Measurements from ENCODE around the gene MYO1C.
"Not testable (repeated sequence)": the region's sequence is repeated elsewhere in the genome, so short reads cannot be mapped to it uniquely, and the experiment has no call there.

MYO1C gene

DNA sequence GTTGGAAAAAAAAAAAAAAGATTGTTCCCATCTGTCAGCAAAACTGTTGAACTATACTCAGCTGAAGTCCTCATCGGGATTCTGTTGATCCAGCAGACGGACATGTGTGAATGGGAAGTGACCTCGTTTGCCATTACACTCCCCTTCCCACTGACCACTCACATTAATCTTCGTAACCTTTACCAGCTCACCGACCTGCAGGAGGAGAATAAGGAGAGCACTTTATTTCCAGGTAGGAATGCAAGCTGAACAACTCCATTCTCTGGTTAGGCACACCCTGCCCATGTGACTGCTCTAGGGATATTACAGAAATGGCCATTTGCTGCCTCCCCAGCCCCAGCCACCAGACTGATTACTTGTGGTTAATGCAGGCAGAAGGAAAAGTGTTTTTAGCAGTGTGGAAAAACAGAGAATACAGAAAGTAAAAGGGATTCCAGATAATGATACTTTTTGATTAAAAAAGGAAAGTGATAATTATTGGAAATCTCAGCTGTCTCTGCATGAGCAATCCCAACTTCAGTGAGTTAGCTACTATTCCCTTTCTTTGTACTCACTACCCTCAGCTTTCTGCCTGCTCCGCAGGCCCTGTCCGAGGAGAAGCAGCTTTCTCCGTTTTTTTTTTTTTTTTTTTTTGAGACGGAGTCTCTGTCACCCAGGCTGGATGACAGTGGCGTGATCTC lies 68.9 kb downstream of the MYO1C start:
- DNase-seq (no peak), ATAC-seq (no peak)

DNA sequence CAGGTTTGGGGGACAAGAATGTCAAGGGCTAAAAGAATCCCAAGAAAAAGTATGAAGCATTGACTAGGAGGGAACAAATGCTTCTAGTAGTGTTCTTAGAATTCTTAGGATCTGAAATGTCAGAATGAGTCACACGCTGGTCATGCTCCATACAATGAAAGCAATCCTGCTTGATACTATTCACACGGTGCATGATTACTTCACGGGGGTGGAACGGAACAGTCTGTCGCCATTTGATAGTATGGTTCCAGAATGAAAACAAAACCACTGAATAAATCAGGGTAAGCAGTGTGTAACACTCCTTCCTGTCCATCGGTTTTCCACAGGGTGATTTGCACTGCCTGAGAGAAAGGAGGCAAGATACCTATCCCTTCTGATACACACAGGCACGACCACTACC lies 69.6 kb downstream of the MYO1C start:
- ATAC-seq = peak; percentile 84
- DNase-seq = no peak

DNA sequence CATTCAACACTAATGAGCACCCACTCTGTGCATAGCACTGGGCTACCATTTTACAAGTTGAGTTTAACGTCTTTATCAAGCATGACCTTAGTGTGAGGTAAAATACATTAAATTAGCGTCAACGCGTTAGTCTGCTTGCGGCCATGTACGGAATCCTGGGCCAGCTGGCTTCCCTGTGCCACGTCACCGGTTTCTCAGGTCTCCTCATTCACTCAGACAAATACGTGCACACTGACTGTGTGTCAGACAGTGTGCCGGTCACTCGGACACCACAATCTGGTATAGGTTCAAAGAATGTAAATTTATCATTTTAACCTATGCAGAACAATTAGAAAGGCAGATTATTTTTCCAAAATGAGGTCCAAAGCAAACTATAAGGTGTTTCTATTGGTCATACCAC lies 71.0 kb downstream of the MYO1C start:
- ATAC-seq (no peak), DNase-seq (no peak)

DNA sequence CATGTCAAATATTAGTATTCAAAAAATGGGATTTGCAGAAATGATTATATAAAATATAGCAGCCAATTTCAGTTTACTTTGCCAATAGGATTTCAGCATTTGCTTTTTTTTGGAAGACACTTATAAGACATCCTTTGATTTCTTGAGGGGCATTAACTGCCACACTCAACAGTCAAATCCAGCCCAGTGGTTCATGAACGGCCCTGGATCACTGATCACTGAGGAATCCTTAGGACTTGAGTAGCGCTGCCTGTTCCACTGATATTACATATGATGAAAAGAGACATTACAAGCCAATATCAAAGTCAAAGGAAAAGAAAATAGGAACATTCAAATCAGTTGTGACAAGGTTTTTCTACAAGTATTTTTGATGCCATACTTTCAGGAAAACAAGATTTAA lies 71.5 kb downstream of the MYO1C start:
- ATAC-seq (no peak), DNase-seq (no peak)

DNA sequence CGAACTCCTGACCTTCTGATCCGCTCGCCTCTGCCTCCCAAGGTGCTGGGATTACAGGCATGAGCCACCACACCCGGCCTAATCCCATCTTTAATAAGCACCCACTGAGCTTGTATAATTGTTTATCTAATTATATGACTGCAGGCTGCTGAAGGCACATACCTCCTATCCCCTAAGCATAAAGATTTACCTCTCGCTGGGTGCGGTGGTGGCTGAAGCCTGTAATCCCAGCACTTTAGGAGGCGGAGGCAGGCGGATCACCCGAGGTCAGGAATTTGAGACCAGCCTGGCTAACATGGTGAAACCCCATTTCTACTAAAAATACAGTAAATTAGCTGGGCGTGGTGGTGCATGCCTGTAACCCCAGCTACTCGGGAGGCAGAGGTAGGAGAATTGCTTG lies 72.3 kb downstream of the MYO1C start:
- ATAC-seq (no peak), DNase-seq (no peak)

DNA sequence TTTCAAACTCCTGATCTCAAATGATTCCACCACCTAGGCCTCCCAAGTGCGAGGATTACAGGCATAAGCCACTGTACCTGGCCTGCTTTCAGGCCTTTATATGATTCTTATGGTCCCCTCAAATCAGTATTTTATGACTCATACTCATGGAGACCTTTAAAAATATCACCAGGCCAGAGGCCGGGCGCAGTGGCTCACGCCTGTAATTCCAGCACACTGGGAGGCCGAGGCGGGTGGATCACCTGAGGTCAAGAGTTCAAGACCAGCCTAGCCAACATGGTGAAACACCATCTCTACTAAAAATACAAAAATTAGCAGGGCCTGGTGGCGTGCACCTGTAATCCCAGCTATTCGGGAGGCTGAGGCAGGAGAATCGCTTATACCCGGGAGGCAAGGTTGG lies 74.0 kb downstream of the MYO1C start:
- DNase-seq, ATAC-seq: not testable (repeated sequence)

DNA sequence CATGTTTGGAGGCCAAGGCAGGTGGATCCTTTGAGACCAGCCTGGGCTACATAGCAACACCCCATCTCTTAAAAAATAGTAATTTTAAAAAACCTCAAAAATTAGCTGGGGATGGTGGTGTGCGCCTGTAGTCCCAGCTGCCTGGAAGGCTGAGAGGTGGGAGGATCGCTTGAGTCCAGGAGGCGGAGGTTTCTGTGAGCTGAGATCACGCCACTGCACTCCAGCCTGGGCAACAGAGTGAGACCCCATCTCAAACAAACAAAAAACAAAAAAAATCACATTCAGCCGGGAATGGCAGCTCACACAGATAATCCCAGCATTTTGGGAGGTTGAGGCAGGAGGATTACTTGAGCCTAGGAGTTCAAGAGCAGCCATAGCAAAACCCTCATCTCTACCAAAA lies 76.1 kb downstream of the MYO1C start:
- ATAC-seq (no peak), DNase-seq (no peak)

DNA sequence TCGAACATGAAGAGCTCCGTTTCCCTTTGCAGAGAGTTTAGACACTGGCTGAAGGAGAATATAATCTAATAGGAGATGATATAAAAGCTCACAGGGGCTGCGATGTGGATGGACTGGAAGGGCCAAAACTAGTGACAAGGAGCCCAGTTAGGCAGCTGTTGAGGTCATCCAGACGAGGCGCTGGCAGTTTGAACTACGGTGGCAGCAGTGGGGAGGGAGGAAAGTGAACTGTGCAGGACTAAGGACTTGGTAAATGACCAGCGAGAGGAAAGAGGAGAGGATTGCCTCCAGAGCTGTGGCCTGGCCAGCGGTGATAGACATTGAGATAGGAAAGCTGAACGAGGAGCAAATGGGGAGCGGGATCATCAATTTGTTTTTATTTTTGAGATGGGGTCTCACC lies 77.9 kb downstream of the MYO1C start:
- DNase-seq (no peak), ATAC-seq (no peak)

All from stimulated activated naive CD8-positive, alpha-beta T cell treated with anti-CD3 and anti-CD28 coated beads, Interleukin-15, Interleukin-2, amounts not matched to agents 100 U/mL and 50 U/mL, for 24 hours (primary cell).